Cardiac atrium fibroblast (primary cell): ENCODE results near the gene TCERG1. TPM values are rescaled to one million over a fixed set of nuclear protein-coding genes. Genes with fewer than 3 reads are reported as not detected.

Source experiments
- total RNA-seq: library from RNA; depleted of rRNA; stranded (reverse); fragments of >200 nt; gene quantifications from 2 replicates; pipeline ENCODE4 v1.2.3, GENCODE V29; 2015

TCERG1 gene
- total RNA-seq: 20.4 and 22.9 TPM in 2 replicates

GRCh38 chr5:146446861-146447733, at the start of gene TCERG1:
Gene TCERG1, plus strand, starts transcription at chr5:146447333. Its CDS starts 17 bp downstream, at chr5:146447350.

GRCh38 chr5:146516151-146516475, 69.0 kb downstream of the TCERG1 start, which contains the start of gene GPR151:
Gene GPR151, minus strand, starts transcription at chr5:146516190. Its CDS starts 77 bp downstream, at chr5:146516113.

Other genes starting within 250 kb of the TCERG1 start
- 6.5 and 10.9 TPM in 2 replicates for gene RBM27, start 243.7 kb upstream of the TCERG1 start, total RNA-seq
- not detected in 2 replicates for gene POU4F3, start 108.5 kb upstream of the TCERG1 start, total RNA-seq
- gene GPR151, start 68.9 kb downstream of the TCERG1 start, total RNA-seq: not detected in 2 replicates